Heart left ventricle (tissue), 16 donors: Measurements from ENCODE around the gene TLE1. TPM values are rescaled to one million over a fixed set of nuclear protein-coding genes. Genes with fewer than 3 reads are reported as not detected.
"Not testable (repeated sequence)": the region's sequence is repeated elsewhere in the genome, so short reads cannot be mapped to it uniquely, and the experiment has no call there.

Experiments used
- ATAC-seq, 4 donors: fragments of 200-7000 bp; cut with Tn5 transposase; one replicate each; pipeline ENCODE4 v1.9.1; 2020 to 2022; ENCODE audit warnings: moderate library complexity in 4 of 4, mild to moderate bottlenecking in 3 of 4, moderate number of reproducible peaks in 1 of 4
- DNase-seq, 5 donors: peaks; one replicate each; pipeline ENCODE4 v3.0.0-alpha.2; 2020
- H3K27ac ChIP-seq, 12 donors: fragments of 200-600 bp; sonication (generic) in 4 of 12; one replicate each; pipeline versions ENCODE4 v1.5.0 to v1.8.0; 2016 to 2022; ENCODE audit warnings: mild to moderate bottlenecking in 2 of 12
- H3K27me3 ChIP-seq, 9 donors: fragments of 200-600 bp; sonication (generic) in 2 of 9; one replicate each; pipeline versions ENCODE4 v1.5.1 to v1.8.0; 2016 to 2022; ENCODE audit warnings: mild to moderate bottlenecking in 3 of 9
- H3K36me3 ChIP-seq, 9 donors: fragments of 200-600 bp; sonication (generic) in 2 of 9; one replicate each; pipeline versions ENCODE4 v1.5.0 to v1.8.0; 2018 to 2022; ENCODE audit warnings: mild to moderate bottlenecking in 2 of 9
- H3K4me1 ChIP-seq, 12 donors: fragments of 200-600 bp; sonication (generic) in 4 of 12; one replicate each; pipeline versions ENCODE4 v1.5.0 to v1.8.0; 2016 to 2022; ENCODE audit warnings: mild to moderate bottlenecking in 3 of 12
- H3K4me3 ChIP-seq, 12 donors: fragments of 200-600 bp; sonication (generic) in 4 of 12; one replicate each; pipeline versions ENCODE4 v1.5.0 to v1.8.0; 2017 to 2022; ENCODE audit warnings: mild to moderate bottlenecking in 9 of 12, moderate library complexity in 4 of 12
- H3K9me3 ChIP-seq, 12 donors: fragments of 200-600 bp; sonication (generic) in 4 of 12; one replicate each; pipeline versions ENCODE4 v1.5.0 to v1.8.0; 2016 to 2022; ENCODE audit warnings: mild to moderate bottlenecking in 1 of 12
- CTCF ChIP-seq, 12 donors: fragments of 200-600 bp; sonication (generic) in 4 of 12; IDR thresholded peaks; one replicate each; pipeline versions ENCODE4 v1.5.0 to v1.8.0; 2018 to 2022; ENCODE audit warnings: antibody characterized with exemption in 12 of 12, mild to moderate bottlenecking in 5 of 12
- POLR2A ChIP-seq, 2 donors: fragments of 450-650 bp; IDR thresholded peaks; one replicate each; pipeline ENCODE4 v1.6.1; 2017; ENCODE audit warnings: antibody characterized with exemption in 2 of 2, mild to moderate bottlenecking in 2 of 2, moderate library complexity in 2 of 2
- WGBS, 4 donors: extraction: QIAGEN DNeasy Blood & Tissue Kit in 2 of 4; methylation state at CpG; one replicate each; pipeline versions ENCODE4 v1.1.5 to v1.1.7; 2013 to 2018; 5-methylcytosine and 5-hydroxymethylcytosine counted together
- intact Hi-C, 10 donors: fragments of 100-400 bp; cut with DNase I; formaldehyde crosslinking; loops; one replicate each; pipeline versions ENCODE4 v1.11.1 to v1.14.2; 2022
- polyA plus RNA-seq, 2 donors: library from polyadenylated mRNA; stranded (reverse); fragments of 200-250 nt; gene quantifications; one replicate each; pipeline ENCODE4 v1.2.3, GENCODE V29; 2013
- total RNA-seq, 9 donors: library from RNA; depleted of rRNA in 2 of 9; stranded (reverse); fragments of >200 nt in 2 of 9; fragmentation: NEBNext Ultra II Directional in 3 of 9; extraction: Animal tissue kit (Norgen Biotek cat#: 25700) in 3 of 9; gene quantifications; one replicate each; pipeline versions ENCODE4 v1.1.0 to v1.2.4, GENCODE V29; 2016 to 2023
- donor health status: ischemic (EF 13 %, LVEDD 7.1; RV severe dilation, severe dysfunction).
- donor health status: healthy with polysubstance abuse.
- donor health status: DM: no; HTN: yes; CAD: no.
- donor health status: DM: no; HTN: no; CAD: no.
- donor health status: ischemic (EF 25% LVEDD 6.9; RV normal size, moderate dysfunction).
- donor health status: ischemic (EF 25% LVEDD 5.7; RV mildly dilated, moderate dysfunction).
- donor health status: healthy.
- donor health status: DM: yes; HTN: yes; CAD: no.
- donor health status: ischemic (EF 35%, LVEDD 5.7; RV mildly dilated, moderate dysfunction).
- donor health status: nonischemic (EF 11% LVEDD 7.7; RV severe dilation, severe dysfunction).
- donor health status: DM: yes; HTN: yes; CAD: no.
- donor health status: PGD.
- donor health status: ischemic (EF 29% LVEDD 5.4; RV normal size, mild dysfunction).
- donor health status: nonischemic (EF 23%, LVEDD 6.1; RV moderate dilation, normal function).

Gene TLE1
- total and polyA plus RNA-seq, 11 donors = 6.2 to 25.4 (median 9.8) TPM

GRCh38 chr9:81607593-81608288, 81.6 kb downstream of the TLE1 start:
- ATAC-seq (no peak), DNase-seq (no peak)
- Histone ChIP-seq H3K36me3 (peaks cover 0 to 67% (median 11%) of the 10 kb centered on the region in 9 donors), H3K4me1 (peaks cover 0 to 21% (median 11%) of the 10 kb centered on the region in 12 donors), H3K27ac (no peak overlapping the region), H3K27me3 (no peaks in the 10 kb centered on the region), H3K4me3 (no peak overlapping the region), H3K9me3 (no peaks in the 10 kb centered on the region)
- TF ChIP-seq POLR2A (IDR thresholded peaks at IDR 0.05) (no peak), CTCF (IDR thresholded peaks at IDR 0.05) (no peak)
- intact Hi-C loops = loop anchor here in 1 of 10 donors (5.0 kb wide), 1 partner anchor 80 kb away; the partner anchor contains the start of gene TLE1
- WGBS, 4 donors = 73 to 84% (median 76%) methylated on average over 5 of the region's 5 CpGs

DNA sequence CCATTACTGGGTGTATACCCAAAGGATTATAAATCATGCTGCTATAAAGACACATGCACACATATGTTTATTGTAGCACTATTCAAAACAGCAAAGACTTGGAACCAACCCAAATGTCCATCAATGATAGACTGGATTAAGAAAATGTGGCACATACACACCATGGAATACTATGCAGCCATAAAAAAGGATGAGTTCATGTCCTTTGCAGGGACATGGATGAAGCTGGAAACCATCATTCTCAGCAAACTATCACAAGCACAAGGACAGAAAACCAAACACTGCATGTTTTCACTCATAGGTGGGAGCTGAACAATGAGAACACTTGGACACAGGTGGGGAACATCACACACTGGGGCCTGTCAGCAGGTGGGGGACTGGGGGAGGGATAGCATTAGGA, 83.1 kb downstream of the TLE1 start:
- H3K9me3 ChIP-seq, H3K4me3 ChIP-seq, H3K27me3 ChIP-seq, ATAC-seq, DNase-seq, H3K27ac ChIP-seq: not testable (repeated sequence)
- intact Hi-C loops = loop anchor here in 1 of 10 donors (5.0 kb wide), 1 partner anchor 81 kb away; the partner anchor contains the start of gene TLE1
- Histone ChIP-seq H3K36me3 (peaks cover 0 to 60% (median 7%) of the 10 kb centered on the region in 9 donors), H3K4me1 (peaks cover 0 to 26% (median 10%) of the 10 kb centered on the region in 12 donors)

DNA sequence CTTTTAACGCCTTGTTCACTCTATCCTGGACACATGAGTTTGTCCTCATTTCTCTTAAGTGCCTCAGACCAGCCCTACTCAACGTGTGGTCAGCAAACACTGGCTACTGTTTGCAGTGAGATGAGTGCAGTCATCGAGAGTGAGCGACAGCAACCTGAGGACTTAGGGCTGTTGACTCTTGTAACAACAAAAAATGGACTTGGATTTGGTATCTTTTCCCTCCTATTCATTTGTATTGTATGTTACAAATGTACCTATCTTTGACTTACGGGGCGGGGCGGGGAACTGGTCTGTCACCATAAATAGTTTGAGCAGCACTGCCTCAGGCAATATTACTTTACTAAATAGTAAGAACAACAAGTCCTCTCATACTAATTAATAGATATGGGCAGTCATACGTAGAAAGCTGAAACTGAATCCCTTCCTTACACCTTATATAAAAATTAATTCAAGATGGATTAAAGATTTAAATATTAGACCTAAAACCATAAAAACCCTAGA, 84.1 kb downstream of the TLE1 start:
- H3K27ac ChIP-seq = no peak overlapping the region
- WGBS, 4 donors = 92 to 94% (median 93%) methylated on average over 8 of the region's 8 CpGs
- DNase-seq (no peak), ATAC-seq (no peak)
- peaks cover 0 to 49% (median 7%) of the 10 kb centered on the region in 9 donors for H3K36me3 ChIP-seq
- H3K4me3 ChIP-seq = no peak overlapping the region
- TF ChIP-seq CTCF (IDR thresholded peaks at IDR 0.05) = no peak
- no peak for TF ChIP-seq POLR2A (IDR thresholded peaks at IDR 0.05)
- intact Hi-C loops = loop anchor here in 1 of 10 donors (5.0 kb wide), 1 partner anchor 82 kb away; the partner anchor contains the start of gene TLE1
- H3K4me1 ChIP-seq = peaks cover 0 to 30% (median 9%) of the 10 kb centered on the region in 12 donors
- no peaks in the 10 kb centered on the region for H3K27me3 ChIP-seq
- no peaks in the 10 kb centered on the region for H3K9me3 ChIP-seq

GRCh38 chr9:81604306-81605169, 84.8 kb downstream of the TLE1 start:
- no peak for DNase-seq
- no peak for TF ChIP-seq POLR2A (IDR thresholded peaks at IDR 0.05)
- TF ChIP-seq CTCF (IDR thresholded peaks at IDR 0.05) = no peak
- no peaks in the 10 kb centered on the region for H3K9me3 ChIP-seq
- WGBS, 4 donors = 88 to 92% (median 91%) methylated on average over 12 of the region's 12 CpGs
- no peak overlapping the region for H3K4me3 ChIP-seq
- H3K27me3 ChIP-seq = no peaks in the 10 kb centered on the region
- H3K4me1 ChIP-seq = peaks cover 0 to 29% (median 4%) of the 10 kb centered on the region in 12 donors
- H3K27ac ChIP-seq = peak overlapping the region in 1 of 12 donors; percentile 14
- peaks cover 0 to 43% (median 7%) of the 10 kb centered on the region in 9 donors for H3K36me3 ChIP-seq
- intact Hi-C loops = loop anchor here in 2 of 10 donors (5.0 kb wide), 2 partner anchors 82 to 83 kb away; partner anchors contain the start of gene TLE1 (in 1 of the 2)
- ATAC-seq = no peak
